GM23338 (cell line): ENCODE measurements around the gene SACS. TPM values are rescaled to one million over a fixed set of nuclear protein-coding genes. Genes with fewer than 3 reads are reported as not detected.

ENCODE experiments used
- ATAC-seq: fragments of 200-7000 bp; cut with Tn5 transposase; 3 replicates; pipeline ENCODE4 v1.9.1; 2020
- DNase-seq: peaks from one replicate; pipeline ENCODE4 v3.0.0-alpha.2; 2015; ENCODE audit warnings: low spot score
- H2AFZ ChIP-seq: fragments of 200-600 bp; sonication (generic); 2 replicates; pipeline ENCODE4 v1.8.0; 2016; ENCODE audit warnings: antibody characterized with exemption, mild to moderate bottlenecking, moderate library complexity
- H3F3A ChIP-seq: fragments of 200-600 bp; sonication (generic); replicated peaks from 2 replicates; pipeline ENCODE4 v1.8.0; 2017; ENCODE audit warnings: antibody characterized with exemption, mixed run types, low read depth
- H3K27ac ChIP-seq: fragments of 200-600 bp; sonication (generic); 2 replicates; pipeline ENCODE4 v1.6.1; 2016; ENCODE audit warnings: low read depth
- H3K27me3 ChIP-seq: fragments of 200-600 bp; sonication (generic); 2 replicates; pipeline ENCODE4 v1.8.0; 2016; ENCODE audit warnings: mild to moderate bottlenecking, mixed run types, moderate library complexity; ENCODE audit not compliant: insufficient read depth
- H3K36me3 ChIP-seq: fragments of 200-600 bp; sonication (generic); 2 replicates; pipeline ENCODE4 v1.8.0; 2016; ENCODE audit warnings: mild to moderate bottlenecking; ENCODE audit not compliant: insufficient read depth
- H3K4me1 ChIP-seq: fragments of 200-600 bp; sonication (generic); 2 replicates; pipeline ENCODE4 v1.8.0; 2016; ENCODE audit warnings: mild to moderate bottlenecking, moderate library complexity; ENCODE audit not compliant: insufficient read depth
- H3K4me2 ChIP-seq: fragments of 200-600 bp; sonication (generic); 2 replicates; pipeline ENCODE4 v1.7.1; 2017; ENCODE audit warnings: mixed run types
- H3K4me3 ChIP-seq: fragments of 200-600 bp; sonication (generic); 2 replicates; pipeline ENCODE4 v1.6.1; 2016; ENCODE audit warnings: mixed run types
- H3K79me2 ChIP-seq: fragments of 200-600 bp; sonication (generic); replicated peaks from 2 replicates; pipeline ENCODE4 v1.8.0; 2017; ENCODE audit warnings: mild to moderate bottlenecking; ENCODE audit not compliant: insufficient read depth
- H3K9me2 ChIP-seq: fragments of 200-600 bp; sonication (generic); 2 replicates; pipeline ENCODE4 v1.8.0; 2017; ENCODE audit not compliant: insufficient read depth
- H4K20me1 ChIP-seq: fragments of 200-600 bp; sonication (generic); replicated peaks from 2 replicates; pipeline ENCODE4 v1.8.0; 2017; ENCODE audit warnings: mild to moderate bottlenecking; ENCODE audit not compliant: insufficient read depth
- H3K27ac Mint-ChIP-seq: 2 replicates; pipeline ENCODE4 v1.8.0; 2020; ENCODE audit warnings: inconsistent platforms, mild to moderate bottlenecking, moderate library complexity, mixed read lengths
- H3K27me3 Mint-ChIP-seq: 3 replicates; pipeline ENCODE4 v1.8.0; 2022; ENCODE audit warnings: low read depth, mild to moderate bottlenecking, moderate library complexity, mixed read lengths, inconsistent platforms; ENCODE audit not compliant: insufficient read depth, poor library complexity
- H3K36me3 Mint-ChIP-seq: 3 replicates; pipeline ENCODE4 v1.8.0; 2021; ENCODE audit warnings: low read depth, mild to moderate bottlenecking, inconsistent platforms, moderate library complexity, mixed read lengths
- H3K4me1 Mint-ChIP-seq: 3 replicates; pipeline ENCODE4 v1.8.0; 2020; ENCODE audit warnings: mild to moderate bottlenecking, inconsistent platforms, mixed read lengths
- H3K4me3 Mint-ChIP-seq: 3 replicates; pipeline ENCODE4 v1.8.0; 2021; ENCODE audit warnings: moderate library complexity, mild to moderate bottlenecking, inconsistent platforms, mixed read lengths
- H3K9me3 Mint-ChIP-seq: 3 replicates; pipeline ENCODE4 v1.8.0; 2020; ENCODE audit warnings: moderate library complexity, mild to moderate bottlenecking, inconsistent platforms, mixed read lengths
- CREB1 ChIP-seq: fragments of 250-450 bp; sonication (Bioruptor Pico); IDR thresholded peaks from 2 replicates; pipeline ENCODE4 v1.5.0; 2020; ENCODE audit warnings: low read depth, mild to moderate bottlenecking, moderate library complexity
- CTCF ChIP-seq, 2 experiments: fragments of 200-600 bp in 1 of 2; sonication (generic) in 1 of 2; conservative IDR thresholded peaks; 2 replicates each; pipeline versions ENCODE4 v1.5.1 to v1.6.1; 2016 to 2017; ENCODE audit warnings: antibody characterized with exemption in 2 of 2, low read depth in 2 of 2, mild to moderate bottlenecking in 2 of 2, moderate library complexity in 1 of 2
- ETS1 ChIP-seq: IDR thresholded peaks from 2 replicates; pipeline ENCODE4 v1.6.1; 2016; ENCODE audit warnings: antibody characterized with exemption
- EZH2 ChIP-seq: fragments of 200-600 bp; sonication (generic); IDR thresholded peaks from one replicate; pipeline ENCODE4 v1.8.0; 2017; ENCODE audit warnings: antibody characterized with exemption, mild to moderate bottlenecking, low read depth; ENCODE audit not compliant: unreplicated experiment
- NANOG ChIP-seq: IDR thresholded peaks from 2 replicates; pipeline ENCODE4 v1.6.1; 2016; ENCODE audit warnings: antibody characterized with exemption, borderline replicate concordance
- POLR2AphosphoS5 ChIP-seq: IDR thresholded peaks from 2 replicates; pipeline ENCODE4 v1.6.1; 2016; ENCODE audit warnings: antibody characterized with exemption, low read depth
- REST ChIP-seq: IDR thresholded peaks from one replicate; pipeline ENCODE4 v1.6.1; 2018; ENCODE audit warnings: antibody characterized with exemption; ENCODE audit not compliant: unreplicated experiment
- STAT1 ChIP-seq: IDR thresholded peaks from one replicate; pipeline ENCODE4 v1.6.1; 2016; ENCODE audit warnings: antibody characterized with exemption; ENCODE audit not compliant: unreplicated experiment
- ZNF114 ChIP-seq: fragments of 250-450 bp; sonication (Bioruptor Pico); IDR thresholded peaks from 2 replicates; pipeline ENCODE4 v1.5.0; 2020; ENCODE audit warnings: mild to moderate bottlenecking, moderate library complexity
- polyA plus RNA-seq: library from polyadenylated mRNA; unstranded; fragments of >200 nt; fragmentation: Nextera tagmentation; extraction: Ambion mirVana; gene quantifications from 2 replicates; pipeline ENCODE4 v1.2.1, GENCODE V29; 2016
- total RNA-seq: library from RNA; depleted of rRNA; stranded (reverse); fragments of >200 nt; shearing (Covaris generic); gene quantifications from 2 replicates; pipeline ENCODE4 v1.2.3, GENCODE V29; 2014

Gene SACS
- total and polyA plus RNA-seq, 2 experiments from 2014 or later, result 13.8 to 58.7 TPM

GRCh38 chr13:23323946-23324709 is 109.4 kb downstream of the SACS start (continued):
- TF ChIP-seq CTCF (conservative IDR thresholded peaks at IDR 0.05; ENCODE audit: low read depth in 2 of 2), result no peak
- TF ChIP-seq STAT1, result no peak
- TF ChIP-seq REST, result no peak
- TF ChIP-seq POLR2AphosphoS5, result no peak
- no peak for TF ChIP-seq ETS1
- TF ChIP-seq ZNF114 (CRISPR knock-in tag), result no peak
- no peak for TF ChIP-seq CREB1 (CRISPR knock-in tag)

- Mint-ChIP-seq H3K9me3 (no peaks in the 10 kb centered on the region), H3K27me3 (peaks cover 1% of the 10 kb centered on the region), H3K27ac (no peak overlapping the region), H3K4me1 (peaks cover 21% of the 10 kb centered on the region), H3K4me3 (no peak overlapping the region), H3K36me3 (no peaks in the 10 kb centered on the region)
- no peak overlapping the region for H3K4me3 ChIP-seq
- H3K4me2 ChIP-seq, result no peak overlapping the region
- no peak for DNase-seq
- H3K4me1 ChIP-seq, result peaks cover 10% of the 10 kb centered on the region
- ATAC-seq, result no peak
- no peaks in the 10 kb centered on the region for H4K20me1 ChIP-seq
- H3K36me3 ChIP-seq, result no peaks in the 10 kb centered on the region
- H3K9me2 ChIP-seq, result no peaks in the 10 kb centered on the region
- H3K79me2 ChIP-seq, result no peaks in the 10 kb centered on the region
- H2AFZ ChIP-seq, result no peak overlapping the region
- no peaks in the 10 kb centered on the region for H3K27me3 ChIP-seq
- no peak overlapping the region for H3K27ac ChIP-seq
- H3F3A ChIP-seq, result no peaks in the 10 kb centered on the region
- TF ChIP-seq CTCF (conservative IDR thresholded peaks at IDR 0.05; ENCODE audit: low read depth in 2 of 2), result no peak
- no peak for TF ChIP-seq ZNF114 (CRISPR knock-in tag)
- TF ChIP-seq EZH2, result no peak
- TF ChIP-seq NANOG, result no peak
- no peak for TF ChIP-seq CREB1 (CRISPR knock-in tag)
- TF ChIP-seq STAT1, result no peak
Observed at GRCh38 chr13:23322353-23323336, 110.9 kb downstream of the SACS start.
